22Rv1 (cell line): ENCODE measurements around the gene GSK3A.

ENCODE experiments used
- CTCF ChIP-seq: fragments of 450-650 bp; IDR thresholded peaks from 2 replicates; pipeline ENCODE4 v1.5.1; 2017; ENCODE audit warnings: mild to moderate bottlenecking
- ZFX ChIP-seq: fragments of 450-650 bp; IDR thresholded peaks from 2 replicates; pipeline ENCODE4 v1.6.1; 2017; ENCODE audit warnings: antibody characterized with exemption, borderline replicate concordance

- TF ChIP-seq CTCF (no peak), ZFX (no peak)
Measured at GRCh38 chr19:42279155-42279901, 36.9 kb upstream of the GSK3A start.
